Esophagus (tissue), 2 donors: ENCODE data around the gene NPC1L1. TPM values are rescaled to one million over a fixed set of nuclear protein-coding genes. Genes with fewer than 3 reads are reported as not detected.
"Not testable (repeated sequence)": the region's sequence is repeated elsewhere in the genome, so short reads cannot be mapped to it uniquely, and the experiment has no call there.

ENCODE experiments used
- H3K27ac ChIP-seq, 2 donors: one replicate each; pipeline ENCODE4 v1.5.1; 2013; ENCODE audit warnings: low read depth in 2 of 2, mild to moderate bottlenecking in 2 of 2, inconsistent platforms in 1 of 2, low read length in 1 of 2, moderate library complexity in 1 of 2
- H3K27me3 ChIP-seq, 2 donors: one replicate each; pipeline ENCODE4 v1.6.1; 2013; ENCODE audit warnings: low read length in 2 of 2, control low read depth in 1 of 2, mild to moderate bottlenecking in 1 of 2; ENCODE audit not compliant: insufficient read depth in 2 of 2, control insufficient read depth in 1 of 2
- H3K36me3 ChIP-seq, 2 donors: one replicate each; pipeline ENCODE4 v1.6.1; 2013; ENCODE audit warnings: low read length in 1 of 2; ENCODE audit not compliant: control insufficient read depth in 2 of 2, insufficient read depth in 2 of 2
- H3K4me1 ChIP-seq, 2 donors: one replicate each; pipeline ENCODE4 v1.6.1; 2013; ENCODE audit warnings: low read length in 1 of 2; ENCODE audit not compliant: control insufficient read depth in 2 of 2, insufficient read depth in 2 of 2
- H3K4me3 ChIP-seq, 2 donors: one replicate each; pipeline ENCODE4 v1.5.1; 2013; ENCODE audit warnings: low read length in 2 of 2, mild to moderate bottlenecking in 2 of 2, low read depth in 1 of 2, moderate library complexity in 1 of 2
- H3K9me3 ChIP-seq, 2 donors: one replicate each; pipeline ENCODE4 v1.6.1; 2013; ENCODE audit warnings: mild to moderate bottlenecking in 2 of 2, low read depth in 1 of 2, low read length in 1 of 2, moderate library complexity in 1 of 2; ENCODE audit not compliant: control insufficient read depth in 2 of 2, insufficient read depth in 1 of 2
- WGBS, 2 donors: extraction: QIAGEN DNeasy Blood & Tissue Kit; methylation state at CpG; one replicate each; pipeline ENCODE4 v1.1.7; 2013; 5-methylcytosine and 5-hydroxymethylcytosine counted together
- polyA plus RNA-seq, 2 donors: library from polyadenylated mRNA; stranded (reverse); fragments of 200-250 nt; gene quantifications; one replicate each; pipeline ENCODE4 v1.2.3, GENCODE V29; 2013
- donor health status: healthy with polysubstance abuse.
- donor health status: Bipolar disorder and iron deficiency.

NPC1L1 gene
- polyA plus RNA-seq, 2 donors = 0.07 to 0.65 TPM

GRCh38 chr7:44511863-44512468, 29.2 kb downstream of the NPC1L1 start:
- H3K4me3 ChIP-seq = no peak overlapping the region
- H3K27me3 ChIP-seq = no peaks in the 10 kb centered on the region
- no peaks in the 10 kb centered on the region for H3K36me3 ChIP-seq
- H3K4me1 ChIP-seq = peaks cover 4% of the 10 kb centered on the region in 2 donors
- WGBS, 2 donors = 47 to 52% methylated on average over 4 of the region's 4 CpGs
- H3K9me3 ChIP-seq = no peaks in the 10 kb centered on the region
- no peak overlapping the region for H3K27ac ChIP-seq

- Histone ChIP-seq H3K27ac (no peak overlapping the region), H3K4me3 (no peak overlapping the region)
- WGBS, 2 donors = 80 to 83% methylated on average over 1 of the region's 1 CpG
These were observed 29.9 kb downstream of the NPC1L1 start for GRCh38 chr7:44511236-44511635.

GRCh38 chr7:44508328-44509030, 32.7 kb downstream of the NPC1L1 start:
- WGBS, 2 donors = 71 to 74% methylated on average over 2 of the region's 2 CpGs
- Histone ChIP-seq H3K4me3 (no peak overlapping the region), H3K27me3 (no peaks in the 10 kb centered on the region), H3K36me3 (no peaks in the 10 kb centered on the region), H3K27ac (no peak overlapping the region), H3K4me1 (no peaks in the 10 kb centered on the region), H3K9me3 (no peaks in the 10 kb centered on the region)

More at GRCh38 chr7:44511236-44511635, 29.9 kb downstream of the NPC1L1 start:
- Histone ChIP-seq H3K9me3 (no peaks in the 10 kb centered on the region), H3K4me1 (peaks cover 4% of the 10 kb centered on the region in 2 donors), H3K27me3 (no peaks in the 10 kb centered on the region), H3K36me3 (no peaks in the 10 kb centered on the region)

- H3K4me3 ChIP-seq, H3K36me3 ChIP-seq, H3K27me3 ChIP-seq, H3K9me3 ChIP-seq, H3K27ac ChIP-seq, H3K4me1 ChIP-seq: not testable (repeated sequence)
- 76 to 77% methylated on average over 3 of the region's 3 CpGs for WGBS, 2 donors
These were observed 34.4 kb downstream of the NPC1L1 start for GRCh38 chr7:44506592-44507288.

- Histone ChIP-seq H3K36me3 (no peaks in the 10 kb centered on the region), H3K9me3 (no peaks in the 10 kb centered on the region), H3K27me3 (no peaks in the 10 kb centered on the region), H3K4me3 (no peak overlapping the region), H3K27ac (no peak overlapping the region), H3K4me1 (no peaks in the 10 kb centered on the region)
- WGBS, 2 donors = 57 to 68% methylated on average over 3 of the region's 3 CpGs
These were observed 35.5 kb downstream of the NPC1L1 start for GRCh38 chr7:44505595-44505994.

- Histone ChIP-seq H3K4me3 (no peak overlapping the region), H3K9me3 (no peaks in the 10 kb centered on the region), H3K4me1 (no peaks in the 10 kb centered on the region), H3K27ac (no peak overlapping the region), H3K27me3 (no peaks in the 10 kb centered on the region), H3K36me3 (no peaks in the 10 kb centered on the region)
- 48 to 64% methylated on average over 4 of the region's 4 CpGs for WGBS, 2 donors
These were observed 42.7 kb downstream of the NPC1L1 start for GRCh38 chr7:44498230-44498954.

- no peak overlapping the region for H3K27ac ChIP-seq
- H3K9me3 ChIP-seq = no peaks in the 10 kb centered on the region
- WGBS, 2 donors = 75% methylated on average over 5 of the region's 5 CpGs
- no peak overlapping the region for H3K4me3 ChIP-seq
- H3K4me1 ChIP-seq = no peaks in the 10 kb centered on the region
- H3K27me3 ChIP-seq = no peaks in the 10 kb centered on the region
- H3K36me3 ChIP-seq = no peaks in the 10 kb centered on the region
These were observed 43.7 kb downstream of the NPC1L1 start for GRCh38 chr7:44497155-44498027.

GRCh38 chr7:44496385-44496784, 44.7 kb downstream of the NPC1L1 start:
- Histone ChIP-seq H3K9me3 (no peaks in the 10 kb centered on the region), H3K27me3 (no peaks in the 10 kb centered on the region), H3K27ac (no peak overlapping the region), H3K4me1 (no peaks in the 10 kb centered on the region), H3K36me3 (no peaks in the 10 kb centered on the region), H3K4me3 (no peak overlapping the region)
- WGBS, 2 donors = 85 to 95% methylated on average over 1 of the region's 1 CpG

- Histone ChIP-seq H3K4me3 (no peak overlapping the region), H3K36me3 (no peaks in the 10 kb centered on the region), H3K27me3 (no peaks in the 10 kb centered on the region), H3K27ac (no peak overlapping the region), H3K9me3 (no peaks in the 10 kb centered on the region), H3K4me1 (no peaks in the 10 kb centered on the region)
- WGBS, 2 donors = 83 to 87% methylated on average over 2 of the region's 2 CpGs
These were observed 46.2 kb downstream of the NPC1L1 start for GRCh38 chr7:44494960-44495359.
